Stimulated activated CD4-positive, alpha-beta T cell treated with anti-CD3 and anti-CD28 coated beads, TNF-alpha, amount 100 ng/mL, for 24 hours (primary cell): ENCODE results near the gene CSTPP1.
"Not testable (repeated sequence)": the region's sequence is repeated elsewhere in the genome, so short reads cannot be mapped to it uniquely, and the experiment has no call there.

Experiments used
- DNase-seq, 3 experiments: peaks; one replicate each; pipeline ENCODE4 v3.0.0-alpha.2; 2020; ENCODE audit warnings: low read depth in 3 of 3

The CSTPP1 gene

GRCh38 chr11:47180006-47180787 is 243.6 kb downstream of the CSTPP1 start:
- DNase-seq, result no peak

- DNase-seq, result no peak
Observed at GRCh38 chr11:47181271-47181670, 244.7 kb downstream of the CSTPP1 start.

DNA sequence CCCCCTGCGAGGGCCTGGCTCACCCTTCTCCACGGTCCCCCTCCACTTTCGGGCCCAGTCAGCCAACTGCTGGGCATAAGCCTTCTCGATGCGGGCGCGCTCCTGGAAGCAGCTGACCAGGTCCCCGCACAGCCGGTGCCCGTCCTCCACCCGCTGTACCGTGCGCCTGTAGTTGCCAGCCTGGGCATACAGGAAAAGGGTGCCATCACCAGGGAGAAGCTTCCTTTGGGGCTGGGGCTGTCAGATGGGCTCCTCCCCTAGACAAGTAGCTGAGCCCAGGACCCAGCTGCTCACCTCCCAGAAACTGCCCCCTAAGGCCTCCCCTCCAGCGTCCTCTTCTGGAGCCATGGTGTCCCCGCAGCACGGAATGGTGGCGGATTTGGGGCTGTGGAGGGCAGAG is 245.8 kb downstream of the CSTPP1 start:
- no peak for DNase-seq

DNA sequence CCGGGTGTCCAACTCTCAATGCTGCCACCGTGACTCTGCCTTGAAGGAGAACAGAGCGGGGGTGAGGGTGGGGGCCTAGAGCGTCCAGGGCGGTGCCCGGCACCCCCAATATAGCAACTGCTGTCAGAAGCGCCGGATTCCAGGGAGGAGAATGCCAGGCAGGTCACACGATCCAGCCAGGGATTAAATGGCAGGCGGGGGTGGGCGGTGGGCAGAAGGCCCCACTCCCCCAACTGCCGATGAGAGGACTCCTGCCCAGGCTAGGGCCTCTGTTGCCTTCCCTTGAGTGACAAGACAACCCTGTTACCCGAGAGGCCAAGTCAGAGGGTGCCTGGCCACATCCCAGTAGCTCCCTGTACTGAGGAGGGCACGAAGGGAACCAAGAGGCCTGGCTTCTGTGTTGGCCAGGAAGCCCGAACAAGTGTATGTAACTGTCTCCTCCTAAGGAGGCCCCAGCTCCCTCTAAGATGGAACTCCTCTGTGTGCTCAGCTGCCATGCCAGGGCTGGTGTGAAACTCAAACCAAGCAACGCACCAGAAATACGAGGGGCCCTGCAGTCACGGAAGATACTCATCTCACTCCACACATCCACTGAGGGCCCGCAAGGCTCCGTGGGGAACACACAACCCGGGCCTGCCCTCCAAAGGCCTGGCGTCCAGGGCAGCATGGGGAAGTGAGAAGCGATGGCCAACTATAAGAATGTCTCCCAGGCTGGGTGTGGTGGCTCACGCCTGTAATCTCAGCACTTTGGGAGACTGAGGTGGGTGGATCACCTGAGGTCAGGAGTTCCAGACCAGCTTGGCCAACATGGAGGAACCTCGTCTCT is 246.7 kb downstream of the CSTPP1 start:
- DNase-seq, result no peak

- DNase-seq, result no peak
Observed at GRCh38 chr11:47183969-47184368, 247.4 kb downstream of the CSTPP1 start.

DNA sequence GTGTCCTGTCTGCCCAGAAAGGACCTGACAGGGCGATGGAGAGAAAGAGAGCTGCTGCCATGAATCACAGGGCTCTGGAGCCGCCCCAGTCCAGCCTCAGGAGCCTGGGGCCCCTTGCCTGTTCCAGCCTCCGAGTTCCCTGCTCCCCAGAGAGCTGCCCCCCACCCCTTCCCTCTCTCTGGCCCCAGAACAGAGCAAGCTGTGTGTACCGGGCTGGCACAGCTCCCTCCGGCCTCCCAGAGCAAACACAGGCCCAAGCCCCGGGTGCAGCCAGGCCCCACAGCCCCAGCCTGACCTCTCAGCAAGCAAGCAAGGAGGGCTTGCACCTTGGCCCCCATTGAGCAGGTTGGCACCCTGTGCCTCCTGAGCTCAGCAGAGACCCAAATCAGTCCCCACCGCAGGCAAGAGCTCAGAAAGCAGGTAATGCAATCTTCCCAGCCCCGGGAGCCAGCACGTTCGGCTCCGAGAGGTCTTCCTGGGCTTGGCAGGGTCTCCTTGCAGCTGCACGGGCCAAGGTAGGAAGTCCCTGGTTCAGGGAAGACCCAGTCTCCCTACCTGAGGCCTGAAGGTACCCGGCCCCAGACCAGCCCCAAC is 248.2 kb downstream of the CSTPP1 start:
- no peak for DNase-seq

GRCh38 chr11:47185305-47186075 is 248.9 kb downstream of the CSTPP1 start:
- DNase-seq, result peak in 1 of 3 experiments; percentile 9

GRCh38 chr11:47186076-47186699 is 249.6 kb downstream of the CSTPP1 start, which contains the start of gene PACSIN3:
Gene PACSIN3 (minus strand): TSS chr11:47186434. CDS start chr11:47182727, 3,707 bp downstream.
- peak in 1 of 3 experiments; percentile 58 for DNase-seq

- DNase-seq, result peak in 1 of 3 experiments; percentile 68
Observed at GRCh38 chr11:47186700-47187695, 250.4 kb downstream of the CSTPP1 start.

DNA sequence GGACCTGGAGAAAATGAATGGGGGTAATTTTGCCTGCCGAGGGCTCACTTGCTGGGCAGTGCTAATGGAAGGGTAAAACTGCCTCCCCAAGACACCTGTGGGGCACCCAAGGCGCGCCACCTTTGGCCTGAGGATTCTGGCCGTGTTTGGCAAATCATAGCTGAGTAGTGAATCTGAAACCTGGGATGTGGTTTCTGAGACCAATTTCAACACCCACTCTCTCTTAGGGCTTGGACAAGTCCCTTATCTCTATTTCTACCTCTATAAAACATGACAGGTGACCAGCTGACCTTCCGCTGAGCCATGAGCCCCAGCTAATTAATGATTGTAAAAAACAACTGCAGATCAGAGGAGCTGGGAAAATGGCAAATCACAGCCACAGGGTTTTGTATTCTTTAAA is 251.2 kb downstream of the CSTPP1 start:
- no peak for DNase-seq

- no peak for DNase-seq
Observed at GRCh38 chr11:47188259-47188658, 251.7 kb downstream of the CSTPP1 start.

DNA sequence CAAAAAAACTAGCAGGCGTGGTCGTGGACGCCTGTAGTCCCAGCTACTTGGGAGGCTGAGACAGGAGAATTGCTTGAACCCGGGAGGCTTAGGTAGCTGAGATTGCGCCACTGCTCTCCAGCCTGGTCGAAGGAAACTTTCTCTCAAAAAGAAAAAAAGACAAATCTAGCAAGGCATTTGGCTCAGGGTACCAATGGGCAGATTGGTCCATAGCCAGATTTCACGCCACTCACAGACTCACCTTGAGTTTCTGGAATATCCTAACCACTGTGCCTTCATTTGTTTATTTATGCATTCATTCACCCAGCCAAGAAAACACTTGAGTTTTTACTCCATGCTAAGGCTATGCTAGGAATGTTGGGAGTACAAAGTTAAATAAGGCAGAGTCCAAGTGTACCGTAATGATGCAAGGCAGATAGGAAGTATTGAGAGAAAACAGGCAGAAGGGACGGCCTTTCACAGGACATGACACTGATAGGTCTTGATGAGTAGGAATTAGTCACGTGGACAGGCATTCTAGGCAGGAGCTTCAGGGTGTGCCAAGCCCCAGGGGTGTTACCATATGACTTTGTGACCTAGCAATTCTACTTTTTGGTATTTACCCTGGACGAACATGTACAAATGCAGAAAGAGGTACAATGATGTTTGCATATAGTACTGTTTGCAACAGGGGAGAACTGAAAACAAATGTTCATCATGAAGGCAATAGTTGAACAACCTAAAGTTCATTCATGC is 252.7 kb downstream of the CSTPP1 start:
- DNase-seq, result no peak

- not testable (repeated sequence) for DNase-seq
Observed at GRCh38 chr11:47191137-47191536, 254.6 kb downstream of the CSTPP1 start.

DNA sequence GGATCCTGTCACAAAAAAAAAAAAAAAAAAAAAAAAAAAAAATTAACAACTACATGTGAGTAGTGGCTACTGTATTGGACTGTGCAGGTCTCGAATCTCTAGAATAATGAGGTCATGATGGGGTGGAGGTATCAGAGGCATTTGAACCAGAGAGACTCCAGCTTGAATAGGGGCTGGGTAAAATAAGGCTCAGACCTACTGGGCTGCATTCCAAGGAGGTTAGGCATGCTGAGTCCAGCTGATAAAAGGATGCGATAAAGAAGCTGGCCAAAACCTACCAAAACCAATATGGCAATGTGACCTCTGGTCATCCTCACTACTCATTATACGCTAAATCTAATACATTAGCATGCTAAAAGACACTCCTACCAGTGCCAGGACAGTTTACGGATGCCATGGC is 255.6 kb downstream of the CSTPP1 start:
- no peak for DNase-seq

GRCh38 chr11:47198161-47198560 is 261.6 kb downstream of the CSTPP1 start:
- not testable (repeated sequence) for DNase-seq

GRCh38 chr11:47201015-47201414 is 264.5 kb downstream of the CSTPP1 start:
- DNase-seq, result no peak

- no peak for DNase-seq
Observed at GRCh38 chr11:47202576-47202975, 266.0 kb downstream of the CSTPP1 start.

DNA sequence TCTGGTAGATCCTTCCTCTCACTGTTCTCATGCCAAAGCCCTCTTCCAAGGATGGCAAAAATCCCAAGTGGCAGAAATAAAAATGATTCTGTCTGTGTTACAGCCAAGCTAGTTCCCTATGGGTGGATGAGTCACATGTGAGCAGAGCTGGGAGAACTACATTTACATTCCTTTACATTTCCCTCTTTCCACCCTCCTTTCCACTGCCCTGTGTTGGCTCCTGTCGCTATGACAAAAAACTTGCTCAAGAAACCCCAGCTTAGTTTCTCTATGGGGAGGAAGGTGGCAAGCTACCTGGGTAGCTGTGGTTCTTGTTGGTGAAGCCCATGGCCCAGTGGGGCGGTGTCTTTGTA is 268.1 kb downstream of the CSTPP1 start:
- no peak for DNase-seq

GRCh38 chr11:47206577-47206976 is 270.0 kb downstream of the CSTPP1 start:
- not testable (repeated sequence) for DNase-seq
